MCF 10A (cell line): ENCODE results near the gene IL17D. TPM values are rescaled to one million over a fixed set of nuclear protein-coding genes. Genes with fewer than 3 reads are reported as not detected.
"Not testable (repeated sequence)": the region's sequence is repeated elsewhere in the genome, so short reads cannot be mapped to it uniquely, and the experiment has no call there.

Source experiments
- BruUV-seq: library from RNA; stranded (reverse); fragments of 400-500 nt; replicated peaks from 2 replicates; lab custom pipeline; 2021; lab: Mats Ljungman, UMichigan
- CTCF ChIA-PET: fragments of 300-600 bp; sonication (Branson Sonifier 250); formaldehyde crosslinking; extraction: SDS; loops from one replicate; lab custom pipeline; 2021; ENCODE audit warnings: antibody characterized with exemption, inconsistent platforms; lab: Yijun Ruan, JAX
- POLR2A ChIA-PET: fragments of 300-600, 350-650 bp; sonication (Branson Sonifier 250); formaldehyde crosslinking; extraction: SDS; loops from one replicate; lab custom pipeline; 2020; ENCODE audit warnings: antibody characterized with exemption, inconsistent platforms; lab: Yijun Ruan, JAX
- DNase-seq: peaks from one replicate; pipeline ENCODE4 v3.0.0-alpha.2; 2018; ENCODE audit not compliant: unreplicated experiment
- H3K27ac Mint-ChIP-seq: one replicate; pipeline ENCODE4 v1.8.0; 2022; ENCODE audit warnings: mild to moderate bottlenecking, low read depth, mixed read lengths; ENCODE audit not compliant: unreplicated experiment
- H3K27me3 Mint-ChIP-seq: one replicate; pipeline ENCODE4 v1.8.0; 2022; ENCODE audit warnings: mixed read lengths; ENCODE audit not compliant: insufficient read depth, unreplicated experiment
- H3K36me3 Mint-ChIP-seq: one replicate; pipeline ENCODE4 v1.8.0; 2022; ENCODE audit warnings: mild to moderate bottlenecking, moderate library complexity, mixed read lengths; ENCODE audit not compliant: insufficient read depth, unreplicated experiment
- H3K4me1 Mint-ChIP-seq: one replicate; pipeline ENCODE4 v1.8.0; 2022; ENCODE audit warnings: mixed read lengths; ENCODE audit not compliant: insufficient read depth, unreplicated experiment
- H3K4me3 Mint-ChIP-seq: one replicate; pipeline ENCODE4 v1.8.0; 2022; ENCODE audit warnings: mild to moderate bottlenecking, moderate library complexity, mixed read lengths; ENCODE audit not compliant: unreplicated experiment
- H3K9me3 Mint-ChIP-seq: one replicate; pipeline ENCODE4 v1.8.0; 2022; ENCODE audit warnings: mixed read lengths; ENCODE audit not compliant: unreplicated experiment
- intact Hi-C: fragments of 100-400 bp; cut with micrococcal nuclease; formaldehyde crosslinking; loops from 2 replicates; pipeline ENCODE4 v1.14.1; 2022
- total RNA-seq: library from RNA; stranded (reverse); gene quantifications from 2 replicates; pipeline ENCODE4 v1.2.3, GENCODE V29; 2022
- TF ChIP-seq, protein P1 (sequence below): fragments of 200-600 bp; IDR thresholded peaks from one replicate; pipeline ENCODE4 v1.8.0; 2022; ENCODE audit warnings: antibody characterized with exemption, mild to moderate bottlenecking; ENCODE audit not compliant: unreplicated experiment

IL17D gene
- total RNA-seq, 1 experiment from 2014 or later: 0.54 TPM

DNA sequence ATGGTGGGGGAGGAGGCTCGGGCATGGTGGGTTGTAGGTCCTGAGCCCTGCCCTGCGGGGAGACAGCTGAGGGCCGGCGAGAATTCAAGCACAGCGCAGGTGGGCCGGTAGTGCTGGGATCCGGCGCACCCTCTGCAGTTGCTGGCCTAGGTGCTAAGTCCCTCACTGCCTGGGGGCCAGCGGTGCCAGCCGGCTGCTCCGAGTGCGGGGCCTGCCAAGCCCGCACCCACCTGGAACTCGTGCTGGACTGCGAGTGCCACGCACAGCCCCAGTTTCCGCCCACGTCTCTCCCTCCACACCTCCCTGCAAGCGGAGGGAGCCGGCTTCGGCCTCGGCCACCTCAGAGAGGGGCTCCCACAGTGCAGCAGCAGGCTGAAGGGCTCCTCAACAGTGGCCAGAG lies 36.5 kb downstream of the IL17D start:
- no peaks in the 10 kb centered on the region for H3K36me3 Mint-ChIP-seq
- H3K27ac Mint-ChIP-seq: no peak overlapping the region
- H3K27me3 Mint-ChIP-seq: no peaks in the 10 kb centered on the region
- no peak for DNase-seq
- POLR2A ChIA-PET: no interaction called here
- TF ChIP-seq, protein P1, sequence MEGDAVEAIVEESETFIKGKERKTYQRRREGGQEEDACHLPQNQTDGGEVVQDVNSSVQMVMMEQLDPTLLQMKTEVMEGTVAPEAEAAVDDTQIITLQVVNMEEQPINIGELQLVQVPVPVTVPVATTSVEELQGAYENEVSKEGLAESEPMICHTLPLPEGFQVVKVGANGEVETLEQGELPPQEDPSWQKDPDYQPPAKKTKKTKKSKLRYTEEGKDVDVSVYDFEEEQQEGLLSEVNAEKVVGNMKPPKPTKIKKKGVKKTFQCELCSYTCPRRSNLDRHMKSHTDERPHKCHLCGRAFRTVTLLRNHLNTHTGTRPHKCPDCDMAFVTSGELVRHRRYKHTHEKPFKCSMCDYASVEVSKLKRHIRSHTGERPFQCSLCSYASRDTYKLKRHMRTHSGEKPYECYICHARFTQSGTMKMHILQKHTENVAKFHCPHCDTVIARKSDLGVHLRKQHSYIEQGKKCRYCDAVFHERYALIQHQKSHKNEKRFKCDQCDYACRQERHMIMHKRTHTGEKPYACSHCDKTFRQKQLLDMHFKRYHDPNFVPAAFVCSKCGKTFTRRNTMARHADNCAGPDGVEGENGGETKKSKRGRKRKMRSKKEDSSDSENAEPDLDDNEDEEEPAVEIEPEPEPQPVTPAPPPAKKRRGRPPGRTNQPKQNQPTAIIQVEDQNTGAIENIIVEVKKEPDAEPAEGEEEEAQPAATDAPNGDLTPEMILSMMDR: no peak
- intact Hi-C loops: no loop called here
- BruUV-seq: no TSS peak
- no peaks in the 10 kb centered on the region for H3K4me1 Mint-ChIP-seq
- CTCF ChIA-PET: interaction anchor here (0.7 to 1.5 kb wide), 2 partner anchors 31 to 246 kb away, joined by 3 read pairs; no protein-coding TSS in a partner anchor
- H3K9me3 Mint-ChIP-seq: no peaks in the 10 kb centered on the region
- no peak overlapping the region for H3K4me3 Mint-ChIP-seq

DNA sequence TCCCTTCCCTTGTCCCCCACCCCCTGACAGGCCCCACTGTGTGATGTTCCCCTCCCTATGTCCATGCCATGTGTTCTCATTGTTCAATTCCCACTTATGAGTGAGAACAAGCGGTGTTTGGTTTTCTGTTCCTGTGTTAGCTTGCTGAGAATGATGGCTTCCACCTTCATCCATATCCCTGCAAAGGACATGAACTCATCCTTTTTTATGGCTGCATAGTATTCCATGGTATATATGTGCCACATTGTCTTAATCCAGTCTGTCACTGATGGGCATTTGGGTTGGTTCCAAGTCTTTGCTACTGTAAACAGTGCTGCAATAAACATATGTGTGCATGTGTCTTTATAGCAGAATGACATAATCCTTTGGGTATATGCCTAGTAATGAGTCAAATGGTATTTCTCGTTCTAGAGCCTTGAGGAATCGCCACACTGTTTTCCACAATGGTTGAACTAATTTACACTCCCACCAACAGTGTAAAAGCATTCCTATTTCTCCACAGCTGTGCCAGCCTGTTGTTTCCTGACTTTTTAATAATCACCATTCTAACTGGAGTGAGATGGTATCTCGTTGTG lies 40.4 kb downstream of the IL17D start:
- POLR2A ChIA-PET, H3K4me1 Mint-ChIP-seq, H3K27ac Mint-ChIP-seq, DNase-seq, CTCF ChIA-PET, H3K27me3 Mint-ChIP-seq, H3K4me3 Mint-ChIP-seq, H3K9me3 Mint-ChIP-seq, H3K36me3 Mint-ChIP-seq, intact Hi-C loops, BruUV-seq: not testable (repeated sequence)

DNA sequence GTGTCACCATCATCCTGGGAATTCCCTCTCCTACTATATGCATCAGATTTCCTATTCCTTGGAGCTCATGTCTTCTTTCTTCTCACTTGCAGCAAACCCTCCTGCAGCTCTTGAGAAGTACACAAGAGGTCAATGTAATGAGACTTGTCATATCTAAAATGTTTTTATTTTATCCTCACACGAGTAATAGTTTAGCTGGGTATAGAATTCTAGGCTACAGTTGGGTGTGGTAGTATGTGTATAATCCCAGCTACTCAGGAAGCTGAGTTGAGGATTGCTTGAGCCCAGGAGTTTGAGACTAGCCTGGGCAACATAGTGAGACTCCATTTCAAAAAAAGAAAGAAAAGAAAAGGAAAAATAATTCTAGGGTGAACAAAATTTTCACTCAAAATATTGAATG lies 45.9 kb downstream of the IL17D start:
- DNase-seq: no peak
- Mint-ChIP-seq H3K36me3 (peaks cover 6% of the 10 kb centered on the region), H3K27ac (no peak overlapping the region), H3K4me1 (no peaks in the 10 kb centered on the region), H3K27me3 (no peaks in the 10 kb centered on the region), H3K9me3 (peaks cover 21% of the 10 kb centered on the region), H3K4me3 (no peak overlapping the region)
- intact Hi-C loops: no loop called here
- CTCF ChIA-PET: interaction anchor here (0.6 to 1.4 kb wide), 2 partner anchors 79 to 596 kb away, joined by 3 read pairs; no protein-coding TSS in a partner anchor
- BruUV-seq: no TSS peak
- POLR2A ChIA-PET: no interaction called here
- TF ChIP-seq, protein P1: no peak

DNA sequence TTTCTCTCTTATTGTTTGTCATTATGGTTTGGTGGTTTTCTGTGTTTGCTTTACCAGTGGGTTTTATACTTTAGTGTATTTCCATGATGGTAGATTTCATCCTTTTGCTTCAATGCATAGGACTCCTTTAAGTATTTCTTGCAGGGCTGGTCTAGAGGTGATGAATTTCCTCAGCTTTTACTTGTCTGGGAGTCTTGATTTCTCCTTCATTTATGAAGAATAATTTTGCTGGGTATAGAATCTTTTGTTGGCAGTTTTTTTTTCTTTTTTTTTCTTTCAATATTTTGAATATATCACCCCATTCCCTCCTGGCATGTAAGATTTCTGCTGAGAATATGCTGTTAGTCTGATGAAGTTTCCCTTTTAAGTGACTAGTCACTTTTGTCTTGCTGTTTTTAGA lies 50.5 kb downstream of the IL17D start:
- H3K27ac Mint-ChIP-seq: no peak overlapping the region
- H3K4me1 Mint-ChIP-seq: no peaks in the 10 kb centered on the region
- H3K4me3 Mint-ChIP-seq: no peak overlapping the region
- TF ChIP-seq, protein P1: no peak
- no peaks in the 10 kb centered on the region for H3K27me3 Mint-ChIP-seq
- CTCF ChIA-PET: interaction anchor here (0.6 to 1.1 kb wide), 2 partner anchors 26 to 42 kb away, joined by 5 to 7 read pairs; no protein-coding TSS in a partner anchor
- POLR2A ChIA-PET: no interaction called here
- intact Hi-C loops: no loop called here
- H3K9me3 Mint-ChIP-seq: peaks cover 21% of the 10 kb centered on the region
- no TSS peak for BruUV-seq
- no peak for DNase-seq
- H3K36me3 Mint-ChIP-seq: peaks cover 16% of the 10 kb centered on the region
